Skeletal muscle satellite cell (primary cell): ENCODE measurements around the gene HCN2. TPM values are rescaled to one million over a fixed set of nuclear protein-coding genes. Genes with fewer than 3 reads are reported as not detected.

Experiments used
- H3K27me3 ChIP-seq: 2 replicates; pipeline ENCODE4 v1.7.0; 2013; ENCODE audit warnings: low read length; ENCODE audit not compliant: control insufficient read depth, insufficient read depth
- H3K36me3 ChIP-seq: 2 replicates; pipeline ENCODE4 v1.7.0; 2013; ENCODE audit warnings: mild to moderate bottlenecking, control low read depth, low read length; ENCODE audit not compliant: insufficient read depth
- H3K4me1 ChIP-seq: 2 replicates; pipeline ENCODE4 v1.7.0; 2013; ENCODE audit warnings: low read length; ENCODE audit not compliant: control insufficient read depth, insufficient read depth
- H3K4me2 ChIP-seq: 2 replicates; pipeline ENCODE4 v1.7.0; 2013; ENCODE audit warnings: mild to moderate bottlenecking, low read length
- H3K4me3 ChIP-seq: 2 replicates; pipeline ENCODE4 v1.7.0; 2013; ENCODE audit warnings: low read length
- H3K9ac ChIP-seq: 2 replicates; pipeline ENCODE4 v1.7.0; 2013; ENCODE audit warnings: mild to moderate bottlenecking, low read depth, low read length, moderate library complexity
- H3K9me3 ChIP-seq: replicated peaks from 2 replicates; pipeline ENCODE4 v1.7.0; 2013; ENCODE audit warnings: mild to moderate bottlenecking, control low read depth, low read length
- total RNA-seq: library from RNA; depleted of rRNA; stranded (reverse); fragments of >200 nt; gene quantifications from 2 replicates; pipeline ENCODE4 v1.2.3, GENCODE V29; 2012; rRNA removed

The HCN2 gene
- 0.76 and 2.4 TPM in 2 replicates for total RNA-seq

DNA sequence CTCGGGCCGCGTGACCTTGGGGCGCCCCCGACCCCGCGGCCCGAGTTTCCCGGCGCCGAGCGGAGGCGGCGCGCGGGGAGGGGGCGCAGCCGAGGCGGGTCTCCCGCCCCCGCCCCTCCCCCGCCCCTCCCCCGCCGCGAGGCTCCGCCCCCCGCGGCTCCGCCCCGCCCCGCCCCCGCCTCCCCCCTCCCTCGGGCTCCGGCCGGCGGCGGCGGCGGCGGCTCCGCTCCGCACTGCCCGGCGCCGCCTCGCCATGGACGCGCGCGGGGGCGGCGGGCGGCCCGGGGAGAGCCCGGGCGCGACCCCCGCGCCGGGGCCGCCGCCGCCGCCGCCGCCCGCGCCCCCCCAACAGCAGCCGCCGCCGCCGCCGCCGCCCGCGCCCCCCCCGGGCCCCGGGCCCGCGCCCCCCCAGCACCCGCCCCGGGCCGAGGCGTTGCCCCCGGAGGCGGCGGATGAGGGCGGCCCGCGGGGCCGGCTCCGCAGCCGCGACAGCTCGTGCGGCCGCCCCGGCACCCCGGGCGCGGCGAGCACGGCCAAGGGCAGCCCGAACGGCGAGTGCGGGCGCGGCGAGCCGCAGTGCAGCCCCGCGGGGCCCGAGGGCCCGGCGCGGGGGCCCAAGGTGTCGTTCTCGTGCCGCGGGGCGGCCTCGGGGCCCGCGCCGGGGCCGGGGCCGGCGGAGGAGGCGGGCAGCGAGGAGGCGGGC is at the start of gene HCN2:
Gene HCN2, plus strand, starts transcription at position 189 of the 703 bp plus-strand sequence. Its CDS starts 65 bp downstream, at position 254.
- Histone ChIP-seq H3K9me3 (no peaks in the 10 kb centered on the region), H3K4me2 (peak within 1 kb of the TSS; percentile 69), H3K36me3 (no peaks in the 10 kb centered on the region), H3K4me3 (peak within 1 kb of the TSS; percentile 55), H3K27me3 (peaks cover 42% of the 10 kb centered on the region), H3K9ac (no peak within 1 kb of the TSS), H3K4me1 (peaks cover 26% of the 10 kb centered on the region)

- Histone ChIP-seq H3K4me3 (no peak overlapping the region), H3K36me3 (peaks cover 34% of the 10 kb centered on the region)
Measured at GRCh38 chr19:540867-541637, 48.6 kb upstream of the HCN2 start.

DNA sequence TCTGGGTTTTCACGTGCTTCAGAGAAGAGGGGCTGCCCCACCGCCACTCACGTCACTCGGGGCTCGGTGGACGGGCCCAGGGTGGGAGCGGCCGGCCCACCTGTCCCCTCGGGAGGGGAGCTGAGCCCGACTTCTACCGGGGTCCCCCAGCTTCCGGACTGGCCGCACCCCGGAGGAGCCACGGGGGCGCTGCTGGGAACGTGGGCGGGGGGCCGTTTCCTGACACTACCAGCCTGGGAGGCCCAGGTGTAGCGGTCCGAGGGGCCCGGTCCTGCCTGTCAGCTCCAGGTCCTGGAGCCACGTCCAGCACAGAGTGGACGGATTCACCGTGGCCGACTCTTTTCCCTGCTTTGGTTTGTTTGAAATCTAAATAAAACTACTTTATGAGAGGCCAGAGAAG is 48.0 kb upstream of the HCN2 start:
- H3K36me3 ChIP-seq = peaks cover 27% of the 10 kb centered on the region

More at GRCh38 chr19:540867-541637, 48.6 kb upstream of the HCN2 start:
- Histone ChIP-seq H3K9me3 (no peaks in the 10 kb centered on the region), H3K4me2 (no peak overlapping the region), H3K9ac (no peak overlapping the region), H3K4me1 (no peaks in the 10 kb centered on the region), H3K27me3 (no peaks in the 10 kb centered on the region)

DNA sequence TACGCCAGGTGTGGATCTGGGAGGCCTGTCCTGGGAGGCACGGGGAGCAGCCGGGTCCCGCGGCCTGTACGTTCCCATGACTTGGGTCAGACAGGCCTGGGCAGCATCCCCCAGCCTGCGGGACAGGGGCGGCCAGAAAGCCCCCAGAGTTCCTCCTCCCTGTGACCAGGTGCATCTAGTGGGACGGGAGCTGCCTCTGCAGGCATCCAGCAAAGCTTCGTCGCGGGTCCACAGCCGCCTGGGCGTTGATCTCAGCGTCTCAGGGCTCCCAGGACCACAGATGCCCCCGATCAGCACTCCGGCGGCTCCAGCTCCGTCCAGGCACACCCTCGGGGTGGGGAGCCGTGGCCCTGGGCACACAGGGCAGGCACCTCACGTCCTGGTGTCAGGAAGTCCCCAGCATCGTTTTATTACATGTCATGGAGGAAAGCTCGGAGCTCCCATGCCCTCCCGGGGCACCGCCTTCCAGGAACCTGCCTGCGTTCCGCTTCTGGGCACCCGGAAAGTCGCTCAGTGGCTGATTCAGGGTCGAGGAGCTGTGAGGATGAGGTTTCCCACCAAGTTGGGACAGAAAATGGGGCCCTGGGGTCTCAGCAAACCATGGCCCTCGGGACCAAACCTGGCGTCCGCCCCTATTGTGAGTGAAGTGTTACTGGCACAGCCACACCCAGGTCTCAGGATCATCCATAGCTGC is 47.4 kb upstream of the HCN2 start:
- Histone ChIP-seq H3K9ac (no peak overlapping the region), H3K4me1 (no peaks in the 10 kb centered on the region), H3K4me2 (no peak overlapping the region), H3K27me3 (no peaks in the 10 kb centered on the region), H3K4me3 (no peak overlapping the region), H3K9me3 (no peaks in the 10 kb centered on the region), H3K36me3 (peaks cover 24% of the 10 kb centered on the region)

More for the DNA sequence above, 48.0 kb upstream of the HCN2 start:
- no peak overlapping the region for H3K4me2 ChIP-seq
- H3K4me1 ChIP-seq = no peaks in the 10 kb centered on the region
- no peak overlapping the region for H3K9ac ChIP-seq
- H3K27me3 ChIP-seq = no peaks in the 10 kb centered on the region
- H3K4me3 ChIP-seq = no peak overlapping the region
- no peaks in the 10 kb centered on the region for H3K9me3 ChIP-seq

DNA sequence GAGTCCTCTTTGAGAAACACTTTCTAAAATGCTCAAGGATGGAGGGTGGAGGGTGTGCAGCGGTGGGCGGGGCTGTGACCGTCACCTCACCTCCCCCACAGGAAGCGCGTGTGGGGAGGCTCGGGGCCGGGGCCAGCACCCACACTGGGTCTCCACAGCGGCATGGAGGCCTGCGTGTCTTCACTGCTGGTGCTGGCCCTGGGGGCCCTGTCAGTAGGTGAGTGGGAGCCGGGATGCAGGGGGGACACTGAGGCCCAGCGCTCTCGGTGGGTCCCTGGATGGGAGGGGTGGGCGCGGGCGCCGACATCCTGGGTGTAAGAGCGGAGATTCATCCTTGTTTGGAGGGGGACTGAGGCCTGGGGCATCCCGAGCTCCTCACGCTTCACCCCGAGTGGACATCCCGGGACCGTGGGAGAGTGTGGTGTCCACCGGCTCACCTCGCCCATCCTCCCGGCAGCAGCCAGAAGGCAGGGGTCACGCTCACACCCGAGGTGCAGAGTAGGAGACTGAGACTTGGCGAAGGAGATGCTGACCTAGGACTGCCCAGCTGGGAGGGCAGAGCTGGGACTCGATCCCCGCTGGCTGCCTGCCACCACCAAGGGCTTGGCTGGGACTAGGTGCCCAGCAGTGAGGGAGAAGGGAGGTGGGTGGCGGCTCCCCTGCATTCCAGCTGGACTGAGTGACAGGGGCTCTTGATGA is 45.6 kb upstream of the HCN2 start, which contains the start of gene GZMM:
Gene GZMM, plus strand, starts transcription at position 144 of the 699 bp plus-strand sequence. Its CDS starts 19 bp downstream, at position 163.
- Histone ChIP-seq H3K4me1 (no peaks in the 10 kb centered on the region), H3K27me3 (no peaks in the 10 kb centered on the region), H3K9ac (no peak within 1 kb of the TSS), H3K4me3 (no peak within 1 kb of the TSS), H3K9me3 (no peaks in the 10 kb centered on the region), H3K36me3 (peaks cover 20% of the 10 kb centered on the region), H3K4me2 (no peak within 1 kb of the TSS)

GRCh38 chr19:547117-547516 is 42.6 kb upstream of the HCN2 start:
- H3K9ac ChIP-seq = no peak overlapping the region

GRCh38 chr19:547836-548720 is 41.6 kb upstream of the HCN2 start:
- Histone ChIP-seq H3K4me1 (no peaks in the 10 kb centered on the region), H3K4me3 (no peak overlapping the region), H3K9me3 (no peaks in the 10 kb centered on the region), H3K9ac (no peak overlapping the region), H3K27me3 (no peaks in the 10 kb centered on the region), H3K4me2 (no peak overlapping the region), H3K36me3 (no peaks in the 10 kb centered on the region)

More at GRCh38 chr19:547117-547516, 42.6 kb upstream of the HCN2 start:
- H3K9me3 ChIP-seq = no peaks in the 10 kb centered on the region
- no peaks in the 10 kb centered on the region for H3K27me3 ChIP-seq
- H3K4me3 ChIP-seq = no peak overlapping the region
- no peak overlapping the region for H3K4me2 ChIP-seq
- no peaks in the 10 kb centered on the region for H3K4me1 ChIP-seq
- peaks cover 5% of the 10 kb centered on the region for H3K36me3 ChIP-seq

GRCh38 chr19:548886-549830 is 40.5 kb upstream of the HCN2 start:
- no peaks in the 10 kb centered on the region for H3K27me3 ChIP-seq
- no peaks in the 10 kb centered on the region for H3K4me1 ChIP-seq
- H3K9me3 ChIP-seq = no peaks in the 10 kb centered on the region
- no peak overlapping the region for H3K4me3 ChIP-seq
- H3K36me3 ChIP-seq = no peaks in the 10 kb centered on the region
- no peak overlapping the region for H3K4me2 ChIP-seq
- H3K9ac ChIP-seq = no peak overlapping the region

DNA sequence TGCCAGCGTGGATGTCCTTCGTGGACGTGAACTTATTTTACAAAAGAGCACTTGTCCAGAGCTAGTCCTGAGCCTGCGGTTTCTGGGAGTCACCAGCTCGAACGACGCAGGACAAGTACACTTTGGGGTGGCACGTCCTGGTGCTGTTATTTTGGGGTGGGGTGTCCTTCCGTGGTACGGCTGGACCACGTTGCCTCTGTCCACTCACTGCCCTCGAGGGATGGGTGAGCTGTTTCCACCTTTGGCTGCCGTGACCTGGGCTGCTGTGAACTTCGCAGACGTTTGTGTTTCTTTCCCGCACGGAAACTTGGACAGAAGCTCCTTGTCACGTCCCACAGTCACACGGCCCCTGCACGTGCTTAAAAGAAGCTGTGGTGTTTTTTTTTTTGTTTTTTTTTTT is 34.9 kb upstream of the HCN2 start:
- no peaks in the 10 kb centered on the region for H3K36me3 ChIP-seq
- no peaks in the 10 kb centered on the region for H3K9me3 ChIP-seq
- H3K4me3 ChIP-seq = no peak overlapping the region
- no peak overlapping the region for H3K4me2 ChIP-seq
- no peaks in the 10 kb centered on the region for H3K27me3 ChIP-seq
- peaks cover 6% of the 10 kb centered on the region for H3K4me1 ChIP-seq
- no peak overlapping the region for H3K9ac ChIP-seq

GRCh38 chr19:555474-555808 is 34.2 kb upstream of the HCN2 start:
- H3K27me3 ChIP-seq = no peaks in the 10 kb centered on the region
- H3K36me3 ChIP-seq = no peaks in the 10 kb centered on the region
- H3K4me1 ChIP-seq = peaks cover 6% of the 10 kb centered on the region
- H3K9me3 ChIP-seq = no peaks in the 10 kb centered on the region
- no peak overlapping the region for H3K4me2 ChIP-seq
- H3K4me3 ChIP-seq = no peak overlapping the region
- H3K9ac ChIP-seq = no peak overlapping the region
